ENCODE data around the gene ENO3.
"Not testable (repeated sequence)": the region's sequence is repeated elsewhere in the genome, so short reads cannot be mapped to it uniquely, and the experiment has no call there.

Gene ENO3

GRCh38 chr17:4950746-4951204 lies at the start of gene ENO3:
Gene ENO3, plus strand, starts transcription at chr17:4951119. Its CDS starts 711 bp downstream, at chr17:4951830.
- Histone ChIP-seq H3K27me3 (ENCODE audit: control insufficient read depth, insufficient read depth, low read length) (no peaks in the 10 kb centered on the region), H3K36me3 (ENCODE audit: control insufficient read depth, insufficient read depth, low read length) (peaks cover 4% of the 10 kb centered on the region), H3K27ac (ENCODE audit: low read depth, low read length) (peak within 1 kb of the TSS; percentile 99), H3K4me1 (ENCODE audit: control insufficient read depth, insufficient read depth, low read length) (peaks cover 14% of the 10 kb centered on the region), H3K4me3 (ENCODE audit: low read length) (peak within 1 kb of the TSS; percentile 69), H3K9ac (ENCODE audit: low read length) (peak within 1 kb of the TSS; percentile 81)

- H3K36me3 ChIP-seq (ENCODE audit: control insufficient read depth, insufficient read depth, low read length) = no peaks in the 10 kb centered on the region
- peaks cover 2% of the 10 kb centered on the region for H3K4me1 ChIP-seq (ENCODE audit: control insufficient read depth, insufficient read depth, low read length)
- no peak overlapping the region for H3K27ac ChIP-seq (ENCODE audit: low read depth, low read length)
- no peak overlapping the region for H3K9ac ChIP-seq (ENCODE audit: low read length)
- no peak overlapping the region for H3K4me3 ChIP-seq (ENCODE audit: low read length)
- H3K27me3 ChIP-seq (ENCODE audit: control insufficient read depth, insufficient read depth, low read length) = peaks cover 12% of the 10 kb centered on the region
These were observed 49.1 kb upstream of the ENO3 start for GRCh38 chr17:4901648-4902344.

- Histone ChIP-seq H3K27ac (ENCODE audit: low read depth, low read length) (no peak overlapping the region), H3K27me3 (ENCODE audit: control insufficient read depth, insufficient read depth, low read length) (peaks cover 12% of the 10 kb centered on the region)
These were observed 48.4 kb upstream of the ENO3 start for GRCh38 chr17:4902540-4902939.

GRCh38 chr17:4903051-4903818 lies 47.7 kb upstream of the ENO3 start, which contains the start of gene CHRNE:
Gene CHRNE, minus strand, starts transcription at chr17:4903098. Its CDS starts 35 bp downstream, at chr17:4903063.
- Histone ChIP-seq H3K9ac (ENCODE audit: low read length) (no peak within 1 kb of the TSS), H3K27me3 (ENCODE audit: control insufficient read depth, insufficient read depth, low read length) (peaks cover 12% of the 10 kb centered on the region), H3K36me3 (ENCODE audit: control insufficient read depth, insufficient read depth, low read length) (no peaks in the 10 kb centered on the region), H3K4me3 (ENCODE audit: low read length) (no peak within 1 kb of the TSS), H3K27ac (ENCODE audit: low read depth, low read length) (no peak within 1 kb of the TSS), H3K4me1 (ENCODE audit: control insufficient read depth, insufficient read depth, low read length) (peaks cover 2% of the 10 kb centered on the region)

More at GRCh38 chr17:4902540-4902939, 48.4 kb upstream of the ENO3 start:
- no peak overlapping the region for H3K9ac ChIP-seq (ENCODE audit: low read length)
- no peak overlapping the region for H3K4me3 ChIP-seq (ENCODE audit: low read length)
- H3K36me3 ChIP-seq (ENCODE audit: control insufficient read depth, insufficient read depth, low read length) = no peaks in the 10 kb centered on the region
- peaks cover 2% of the 10 kb centered on the region for H3K4me1 ChIP-seq (ENCODE audit: control insufficient read depth, insufficient read depth, low read length)

- H3K27ac ChIP-seq (ENCODE audit: low read depth, low read length); H3K9ac ChIP-seq (ENCODE audit: low read length); H3K27me3 ChIP-seq (ENCODE audit: control insufficient read depth, insufficient read depth, low read length); H3K36me3 ChIP-seq (ENCODE audit: control insufficient read depth, insufficient read depth, low read length); H3K4me1 ChIP-seq (ENCODE audit: control insufficient read depth, insufficient read depth, low read length); H3K4me3 ChIP-seq (ENCODE audit: low read length): not testable (repeated sequence)
These were observed 44.3 kb upstream of the ENO3 start for GRCh38 chr17:4906642-4907041.

GRCh38 chr17:4908301-4908700 lies 42.6 kb upstream of the ENO3 start:
- Histone ChIP-seq H3K27ac (ENCODE audit: low read depth, low read length) (peak overlapping the region; percentile 59), H3K4me3 (ENCODE audit: low read length) (no peak overlapping the region), H3K27me3 (ENCODE audit: control insufficient read depth, insufficient read depth, low read length) (no peaks in the 10 kb centered on the region), H3K36me3 (ENCODE audit: control insufficient read depth, insufficient read depth, low read length) (no peaks in the 10 kb centered on the region), H3K4me1 (ENCODE audit: control insufficient read depth, insufficient read depth, low read length) (peaks cover 2% of the 10 kb centered on the region), H3K9ac (ENCODE audit: low read length) (no peak overlapping the region)

- no peaks in the 10 kb centered on the region for H3K36me3 ChIP-seq (ENCODE audit: control insufficient read depth, insufficient read depth, low read length)
- H3K4me1 ChIP-seq (ENCODE audit: control insufficient read depth, insufficient read depth, low read length) = peaks cover 2% of the 10 kb centered on the region
- H3K27me3 ChIP-seq (ENCODE audit: control insufficient read depth, insufficient read depth, low read length) = no peaks in the 10 kb centered on the region
- peak overlapping the region; percentile 40 for H3K4me3 ChIP-seq (ENCODE audit: low read length)
- H3K9ac ChIP-seq (ENCODE audit: low read length) = peak overlapping the region; percentile 24
- H3K27ac ChIP-seq (ENCODE audit: low read depth, low read length) = peak overlapping the region; percentile 59
These were observed 42.0 kb upstream of the ENO3 start for GRCh38 chr17:4908711-4909496.

- Histone ChIP-seq H3K36me3 (ENCODE audit: control insufficient read depth, insufficient read depth, low read length) (no peaks in the 10 kb centered on the region), H3K27me3 (ENCODE audit: control insufficient read depth, insufficient read depth, low read length) (no peaks in the 10 kb centered on the region), H3K4me1 (ENCODE audit: control insufficient read depth, insufficient read depth, low read length) (no peaks in the 10 kb centered on the region), H3K27ac (ENCODE audit: low read depth, low read length) (no peak overlapping the region), H3K9ac (ENCODE audit: low read length) (no peak overlapping the region), H3K4me3 (ENCODE audit: low read length) (no peak overlapping the region)
These were observed 36.9 kb upstream of the ENO3 start for GRCh38 chr17:4913994-4914393.

GRCh38 chr17:4914551-4914950 lies 36.4 kb upstream of the ENO3 start:
- H3K4me1 ChIP-seq (ENCODE audit: control insufficient read depth, insufficient read depth, low read length); H3K27ac ChIP-seq (ENCODE audit: low read depth, low read length); H3K27me3 ChIP-seq (ENCODE audit: control insufficient read depth, insufficient read depth, low read length): not testable (repeated sequence)

GRCh38 chr17:4919511-4920047 lies 31.3 kb upstream of the ENO3 start:
- no peaks in the 10 kb centered on the region for H3K36me3 ChIP-seq (ENCODE audit: control insufficient read depth, insufficient read depth, low read length)
- H3K9ac ChIP-seq (ENCODE audit: low read length) = no peak overlapping the region
- no peak overlapping the region for H3K27ac ChIP-seq (ENCODE audit: low read depth, low read length)
- H3K27me3 ChIP-seq (ENCODE audit: control insufficient read depth, insufficient read depth, low read length) = no peaks in the 10 kb centered on the region
- H3K4me1 ChIP-seq (ENCODE audit: control insufficient read depth, insufficient read depth, low read length) = no peaks in the 10 kb centered on the region
- no peak overlapping the region for H3K4me3 ChIP-seq (ENCODE audit: low read length)

More at GRCh38 chr17:4914551-4914950, 36.4 kb upstream of the ENO3 start:
- not testable (repeated sequence) for H3K4me3 ChIP-seq (ENCODE audit: low read length); H3K36me3 ChIP-seq (ENCODE audit: control insufficient read depth, insufficient read depth, low read length); H3K9ac ChIP-seq (ENCODE audit: low read length)

GRCh38 chr17:4920351-4921048 lies 30.4 kb upstream of the ENO3 start:
- H3K4me3 ChIP-seq (ENCODE audit: low read length) = no peak overlapping the region
- H3K27me3 ChIP-seq (ENCODE audit: control insufficient read depth, insufficient read depth, low read length) = no peaks in the 10 kb centered on the region
- H3K36me3 ChIP-seq (ENCODE audit: control insufficient read depth, insufficient read depth, low read length) = no peaks in the 10 kb centered on the region
- H3K27ac ChIP-seq (ENCODE audit: low read depth, low read length) = no peak overlapping the region
- no peak overlapping the region for H3K9ac ChIP-seq (ENCODE audit: low read length)
- no peaks in the 10 kb centered on the region for H3K4me1 ChIP-seq (ENCODE audit: control insufficient read depth, insufficient read depth, low read length)

All from rectal smooth muscle tissue (tissue), 1 donor.